Skin epidermis (tissue), 12 donors: ENCODE measurements around the gene TAC4.

Source experiments
- H3K27ac ChIP-seq, 21 experiments: fragments of 200-600 bp; sonication (generic) in 11 of 21; one replicate each; pipeline ENCODE4 v1.5.0; 2020; ENCODE audit warnings: mild to moderate bottlenecking in 3 of 21, inconsistent platforms in 2 of 21, moderate library complexity in 2 of 21
- H3K4me3 ChIP-seq, 7 experiments: fragments of 200-600 bp; sonication (generic) in 2 of 7; one replicate each; pipeline ENCODE4 v1.5.0; 2020; ENCODE audit warnings: inconsistent platforms in 2 of 7, mild to moderate bottlenecking in 2 of 7, moderate library complexity in 1 of 7

TAC4 gene

GRCh38 chr17:49821466-49821865 lies 26.4 kb downstream of the TAC4 start:
- H3K27ac ChIP-seq: peak overlapping the region in 6 of 21 experiments; percentile 16 to 48 (median 32)

GRCh38 chr17:49820773-49821172 lies 27.1 kb downstream of the TAC4 start:
- Histone ChIP-seq H3K27ac (peak overlapping the region in 6 of 21 experiments; percentile 2 to 52 (median 31)), H3K4me3 (no peak overlapping the region)

More at GRCh38 chr17:49821466-49821865, 26.4 kb downstream of the TAC4 start:
- H3K4me3 ChIP-seq: no peak overlapping the region

- H3K27ac ChIP-seq: peak overlapping the region in 5 of 21 experiments; percentile 44 to 79 (median 73)
- no peak overlapping the region for H3K4me3 ChIP-seq
Observed at GRCh38 chr17:49819651-49820050, 28.2 kb downstream of the TAC4 start.

GRCh38 chr17:49819138-49819537 lies 28.7 kb downstream of the TAC4 start:
- peak overlapping the region in 9 of 21 experiments; percentile 6 to 79 (median 58) for H3K27ac ChIP-seq
- H3K4me3 ChIP-seq: no peak overlapping the region

- Histone ChIP-seq H3K4me3 (no peak overlapping the region), H3K27ac (peak overlapping the region in 13 of 21 experiments; percentile 2 to 79 (median 44))
Observed at GRCh38 chr17:49817993-49818392, 29.9 kb downstream of the TAC4 start.

GRCh38 chr17:49815761-49816281 lies 32.0 kb downstream of the TAC4 start:
- H3K4me3 ChIP-seq: no peak overlapping the region
- peak overlapping the region in 19 of 21 experiments; percentile 10 to 79 (median 58) for H3K27ac ChIP-seq

- Histone ChIP-seq H3K4me3 (no peak overlapping the region), H3K27ac (peak overlapping the region in 18 of 21 experiments; percentile 10 to 79 (median 61))
Observed at GRCh38 chr17:49814781-49815529, 32.9 kb downstream of the TAC4 start.

- no peak overlapping the region for H3K27ac ChIP-seq
Observed at GRCh38 chr17:49809056-49809455, 38.8 kb downstream of the TAC4 start.

GRCh38 chr17:49798738-49799137 lies 49.1 kb downstream of the TAC4 start:
- H3K4me3 ChIP-seq: no peak overlapping the region
- H3K27ac ChIP-seq: no peak overlapping the region

More at GRCh38 chr17:49809056-49809455, 38.8 kb downstream of the TAC4 start:
- H3K4me3 ChIP-seq: no peak overlapping the region

- Histone ChIP-seq H3K27ac (no peak overlapping the region), H3K4me3 (no peak overlapping the region)
Observed at GRCh38 chr17:49798182-49798581, 49.7 kb downstream of the TAC4 start.

- Histone ChIP-seq H3K4me3 (no peak overlapping the region), H3K27ac (no peak overlapping the region)
Observed at GRCh38 chr17:49795372-49795771, 52.5 kb downstream of the TAC4 start.

- H3K27ac ChIP-seq: no peak overlapping the region
- H3K4me3 ChIP-seq: no peak overlapping the region
Observed at GRCh38 chr17:49793309-49793708, 54.6 kb downstream of the TAC4 start.

GRCh38 chr17:49789243-49789578 lies 58.7 kb downstream of the TAC4 start:
- H3K27ac ChIP-seq: peak overlapping the region in 4 of 21 experiments; percentile 94 to 98 (median 97)
- H3K4me3 ChIP-seq: peak overlapping the region; percentile 30 to 100 (median 90)

GRCh38 chr17:49788478-49789242 lies 59.2 kb downstream of the TAC4 start, which contains the start of gene KAT7:
KAT7 (plus strand) TSS chr17:49788681; CDS start chr17:49788835, 154 bp downstream.
- H3K27ac ChIP-seq: peak within 1 kb of the TSS; percentile 78 to 100 (median 98)
- H3K4me3 ChIP-seq: peak within 1 kb of the TSS; percentile 78 to 100 (median 95)
